Measurements from ENCODE around the gene TFR2.
A peak's percentile ranks its signal among the peaks of the same experiment; 100 is the strongest.

The TFR2 gene

GRCh38 chr7:100584683-100585510 lies 56.5 kb downstream of the TFR2 start:
- peak; percentile 36 for DNase-seq

GRCh38 chr7:100584054-100584682 lies 57.2 kb downstream of the TFR2 start:
- DNase-seq = no peak

GRCh38 chr7:100583132-100584053 lies 58.0 kb downstream of the TFR2 start:
- no peak for DNase-seq

- no peak for DNase-seq
These were observed 58.7 kb downstream of the TFR2 start for GRCh38 chr7:100582650-100583049.

- DNase-seq = no peak
These were observed 59.2 kb downstream of the TFR2 start for GRCh38 chr7:100582041-100582579.

- DNase-seq = no peak
These were observed 60.7 kb downstream of the TFR2 start for GRCh38 chr7:100580466-100581283.

- DNase-seq = no peak
These were observed 62.8 kb downstream of the TFR2 start for GRCh38 chr7:100578246-100579183.

- DNase-seq = no peak
These were observed 63.8 kb downstream of the TFR2 start for GRCh38 chr7:100577507-100577906.

GRCh38 chr7:100577103-100577502 lies 64.2 kb downstream of the TFR2 start:
- no peak for DNase-seq

- DNase-seq = no peak
These were observed 64.9 kb downstream of the TFR2 start for GRCh38 chr7:100576384-100576993.

GRCh38 chr7:100575746-100576383 lies 65.5 kb downstream of the TFR2 start:
- DNase-seq = no peak

- no peak for DNase-seq
These were observed 66.1 kb downstream of the TFR2 start for GRCh38 chr7:100575206-100575631.

- DNase-seq = no peak
These were observed 66.8 kb downstream of the TFR2 start for GRCh38 chr7:100574362-100575205.

- no peak for DNase-seq
These were observed 67.5 kb downstream of the TFR2 start, which contains the start of gene SAP25 for GRCh38 chr7:100573691-100574361. TSS of gene SAP25 (minus strand) at chr7:100573900. CDS start at chr7:100573742, 158 bp downstream.

- DNase-seq = no peak
These were observed 68.2 kb downstream of the TFR2 start for GRCh38 chr7:100572949-100573675.

GRCh38 chr7:100572281-100572948 lies 68.9 kb downstream of the TFR2 start:
- no peak for DNase-seq

GRCh38 chr7:100571829-100572116 lies 69.6 kb downstream of the TFR2 start:
- DNase-seq = no peak
